Muscle layer of colon (tissue), 2 donors: Measurements from ENCODE around the gene LMO3.

Experiments used
- H3K27ac ChIP-seq: one replicate; pipeline ENCODE4 v1.7.0; 2013; ENCODE audit warnings: low read depth, mild to moderate bottlenecking, low read length, moderate library complexity
- H3K27me3 ChIP-seq, 2 donors: one replicate each; pipeline ENCODE4 v1.7.0; 2013; ENCODE audit warnings: low read length in 2 of 2, mild to moderate bottlenecking in 2 of 2; ENCODE audit not compliant: insufficient read depth in 2 of 2, control insufficient read depth in 1 of 2
- H3K36me3 ChIP-seq: one replicate; pipeline ENCODE4 v1.7.0; 2013; ENCODE audit warnings: mild to moderate bottlenecking, low read length; ENCODE audit not compliant: insufficient read depth
- H3K4me1 ChIP-seq: one replicate; pipeline ENCODE4 v1.7.0; 2013; ENCODE audit warnings: mild to moderate bottlenecking, low read length; ENCODE audit not compliant: insufficient read depth
- H3K4me3 ChIP-seq, 2 donors: one replicate each; pipeline ENCODE4 v1.7.0; 2013; ENCODE audit warnings: low read length in 2 of 2, low read depth in 1 of 2, mild to moderate bottlenecking in 1 of 2, moderate library complexity in 1 of 2
- H3K9ac ChIP-seq: one replicate; pipeline ENCODE4 v1.7.0; 2013; ENCODE audit warnings: low read length
- H3K9me3 ChIP-seq: one replicate; pipeline ENCODE4 v1.7.0; 2013; ENCODE audit warnings: mild to moderate bottlenecking, low read length
- donor health status: abdominal sarcoma.
- donor health status: Adenocarcinoma of cecum.

The LMO3 gene

DNA sequence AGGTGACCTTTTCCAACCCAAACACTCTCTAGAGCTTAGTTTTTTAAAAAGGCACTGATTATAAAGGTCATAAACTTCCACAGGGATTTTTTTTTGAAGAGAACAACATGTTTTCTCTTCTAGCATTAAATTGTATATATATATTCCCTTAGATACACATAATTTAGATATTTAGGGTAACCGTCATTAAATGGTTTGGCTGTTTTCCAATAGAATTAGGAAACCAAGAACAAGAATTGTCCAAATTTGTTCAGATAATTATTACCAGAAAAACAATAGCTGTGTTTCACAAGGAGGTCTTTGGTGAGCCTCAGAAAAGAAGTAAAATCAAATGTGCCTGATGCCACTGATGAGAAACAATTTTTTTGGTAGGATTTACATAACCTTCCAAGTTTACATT lies 26.9 kb downstream of the LMO3 start:
- H3K27me3 ChIP-seq: no peaks in the 10 kb centered on the region
- no peaks in the 10 kb centered on the region for H3K9me3 ChIP-seq
- H3K4me3 ChIP-seq: no peak overlapping the region
- no peak overlapping the region for H3K9ac ChIP-seq
- peaks cover 22% of the 10 kb centered on the region for H3K4me1 ChIP-seq
- H3K36me3 ChIP-seq: no peaks in the 10 kb centered on the region
- no peak overlapping the region for H3K27ac ChIP-seq

GRCh38 chr12:16573398-16574077 lies 32.4 kb downstream of the LMO3 start:
- H3K4me1 ChIP-seq: peaks cover 19% of the 10 kb centered on the region
- no peak overlapping the region for H3K4me3 ChIP-seq
- no peaks in the 10 kb centered on the region for H3K36me3 ChIP-seq
- no peaks in the 10 kb centered on the region for H3K9me3 ChIP-seq
- H3K27ac ChIP-seq: no peak overlapping the region
- H3K27me3 ChIP-seq: no peaks in the 10 kb centered on the region
- no peak overlapping the region for H3K9ac ChIP-seq

GRCh38 chr12:16568873-16569272 lies 37.1 kb downstream of the LMO3 start:
- no peaks in the 10 kb centered on the region for H3K9me3 ChIP-seq
- no peak overlapping the region for H3K9ac ChIP-seq
- no peaks in the 10 kb centered on the region for H3K27me3 ChIP-seq
- peaks cover 11% of the 10 kb centered on the region for H3K4me1 ChIP-seq
- H3K27ac ChIP-seq: no peak overlapping the region
- H3K4me3 ChIP-seq: no peak overlapping the region
- H3K36me3 ChIP-seq: no peaks in the 10 kb centered on the region

DNA sequence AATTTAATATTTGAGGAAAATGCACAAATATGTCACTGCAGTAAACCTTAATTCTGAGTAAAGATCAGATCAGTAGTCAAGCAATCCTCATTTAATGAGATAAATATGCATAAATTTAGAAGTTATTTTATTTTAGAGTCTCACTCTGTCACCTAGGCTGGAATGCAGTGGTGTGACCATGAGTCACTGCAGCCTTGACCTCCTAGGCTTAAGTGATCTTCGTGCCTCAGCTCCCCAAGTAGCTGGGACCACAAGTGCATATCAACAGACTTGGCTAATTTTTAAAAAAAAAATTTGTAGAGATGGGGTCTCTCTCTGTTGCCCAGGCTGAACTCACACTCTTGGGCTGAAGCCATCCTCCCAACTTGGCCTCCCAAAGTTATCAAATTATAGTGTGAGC lies 41.3 kb downstream of the LMO3 start:
- no peak overlapping the region for H3K4me3 ChIP-seq
- H3K27me3 ChIP-seq: no peaks in the 10 kb centered on the region
- peaks cover 7% of the 10 kb centered on the region for H3K4me1 ChIP-seq
- H3K9ac ChIP-seq: no peak overlapping the region
- no peaks in the 10 kb centered on the region for H3K9me3 ChIP-seq
- H3K36me3 ChIP-seq: no peaks in the 10 kb centered on the region
- no peak overlapping the region for H3K27ac ChIP-seq

- Histone ChIP-seq H3K27ac (no peak overlapping the region), H3K36me3 (no peaks in the 10 kb centered on the region), H3K27me3 (no peaks in the 10 kb centered on the region), H3K4me3 (no peak overlapping the region), H3K9me3 (no peaks in the 10 kb centered on the region), H3K4me1 (peaks cover 7% of the 10 kb centered on the region), H3K9ac (no peak overlapping the region)
Measured at GRCh38 chr12:16563504-16563903, 42.5 kb downstream of the LMO3 start.

- Histone ChIP-seq H3K9me3 (no peaks in the 10 kb centered on the region), H3K27ac (no peak overlapping the region), H3K4me1 (peaks cover 3% of the 10 kb centered on the region), H3K27me3 (no peaks in the 10 kb centered on the region), H3K36me3 (no peaks in the 10 kb centered on the region), H3K4me3 (no peak overlapping the region), H3K9ac (no peak overlapping the region)
Measured at GRCh38 chr12:16562921-16563320, 43.0 kb downstream of the LMO3 start.

GRCh38 chr12:16562435-16562834 lies 43.5 kb downstream of the LMO3 start:
- Histone ChIP-seq H3K4me1 (peaks cover 3% of the 10 kb centered on the region), H3K27me3 (no peaks in the 10 kb centered on the region), H3K9me3 (no peaks in the 10 kb centered on the region), H3K36me3 (no peaks in the 10 kb centered on the region), H3K9ac (no peak overlapping the region), H3K27ac (no peak overlapping the region), H3K4me3 (no peak overlapping the region)

- Histone ChIP-seq H3K4me1 (peaks cover 3% of the 10 kb centered on the region), H3K4me3 (no peak overlapping the region), H3K9ac (no peak overlapping the region), H3K27me3 (no peaks in the 10 kb centered on the region), H3K27ac (no peak overlapping the region), H3K9me3 (no peaks in the 10 kb centered on the region), H3K36me3 (peaks cover 3% of the 10 kb centered on the region)
Measured at GRCh38 chr12:16560273-16560672, 45.7 kb downstream of the LMO3 start.

DNA sequence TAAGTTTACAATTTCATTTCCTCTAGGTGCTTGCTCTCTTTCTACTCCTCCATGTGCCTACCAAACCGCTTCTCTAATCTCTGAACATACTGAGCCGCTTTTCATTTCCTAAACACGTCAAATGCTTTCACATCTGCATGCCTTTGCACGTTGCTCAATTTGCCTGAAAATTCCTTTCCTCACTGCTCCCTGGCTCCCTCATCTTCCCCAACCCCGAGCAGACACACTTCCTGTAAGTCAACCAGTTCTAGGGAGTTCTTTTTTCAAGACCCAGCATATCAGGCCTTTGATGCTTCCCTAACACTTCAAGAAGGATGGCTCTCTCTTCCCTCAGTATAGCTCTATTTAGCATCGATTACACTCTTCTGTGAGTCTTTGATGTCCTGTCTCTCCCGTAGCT lies 50.3 kb downstream of the LMO3 start:
- Histone ChIP-seq H3K9ac (no peak overlapping the region), H3K27ac (no peak overlapping the region)

DNA sequence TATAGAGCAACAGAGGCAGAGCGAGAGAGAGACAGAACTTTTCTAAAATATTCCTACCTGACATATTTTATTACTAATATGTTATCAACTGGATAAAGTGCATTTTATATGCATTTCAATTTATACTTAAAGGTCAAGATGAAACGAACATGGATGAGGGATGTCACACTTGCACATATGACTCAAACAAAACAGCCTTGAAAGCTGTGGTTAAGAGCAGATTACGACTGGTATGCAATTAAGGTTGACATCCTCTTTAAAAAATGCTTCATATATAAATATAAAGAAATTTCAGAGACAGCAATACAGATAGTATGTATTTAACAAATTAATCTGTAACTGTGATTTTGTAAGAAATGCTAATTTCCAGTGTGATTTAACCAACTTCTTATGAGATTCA lies 52.5 kb downstream of the LMO3 start:
- no peaks in the 10 kb centered on the region for H3K27me3 ChIP-seq
- H3K4me3 ChIP-seq: no peak overlapping the region
- no peak overlapping the region for H3K27ac ChIP-seq
- no peaks in the 10 kb centered on the region for H3K9me3 ChIP-seq
- peaks cover 8% of the 10 kb centered on the region for H3K4me1 ChIP-seq
- no peak overlapping the region for H3K9ac ChIP-seq
- peaks cover 3% of the 10 kb centered on the region for H3K36me3 ChIP-seq

More for the DNA sequence above, 50.3 kb downstream of the LMO3 start:
- Histone ChIP-seq H3K9me3 (no peaks in the 10 kb centered on the region), H3K4me1 (peaks cover 11% of the 10 kb centered on the region), H3K4me3 (no peak overlapping the region), H3K36me3 (peaks cover 3% of the 10 kb centered on the region), H3K27me3 (no peaks in the 10 kb centered on the region)

DNA sequence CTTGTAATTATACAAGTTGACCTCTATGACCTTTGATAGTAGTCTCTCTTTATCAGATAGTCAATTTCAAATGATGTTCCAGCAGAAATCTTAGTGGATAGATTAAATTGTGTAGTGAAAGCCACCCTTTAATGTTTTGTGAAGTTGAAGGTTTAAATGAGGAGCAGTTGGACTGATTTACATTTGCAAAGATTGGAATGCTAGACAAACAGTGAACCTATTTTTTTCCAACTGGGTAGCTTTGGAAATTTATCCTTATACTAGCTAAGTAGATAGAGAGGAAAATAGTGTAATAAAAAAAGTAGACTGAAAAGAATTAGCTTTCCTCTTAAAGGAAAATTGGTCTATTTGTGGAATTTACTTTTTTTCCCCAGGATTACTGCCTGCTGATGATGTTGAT lies 53.7 kb downstream of the LMO3 start:
- no peak overlapping the region for H3K9ac ChIP-seq

GRCh38 chr12:16545836-16546235 lies 60.1 kb downstream of the LMO3 start:
- no peak overlapping the region for H3K9ac ChIP-seq
- no peaks in the 10 kb centered on the region for H3K36me3 ChIP-seq
- H3K27ac ChIP-seq: no peak overlapping the region
- H3K4me1 ChIP-seq: no peaks in the 10 kb centered on the region
- H3K4me3 ChIP-seq: no peak overlapping the region
- H3K9me3 ChIP-seq: no peaks in the 10 kb centered on the region
- H3K27me3 ChIP-seq: no peaks in the 10 kb centered on the region

More for the DNA sequence above, 53.7 kb downstream of the LMO3 start:
- Histone ChIP-seq H3K36me3 (peaks cover 3% of the 10 kb centered on the region), H3K9me3 (no peaks in the 10 kb centered on the region), H3K4me3 (no peak overlapping the region), H3K27me3 (no peaks in the 10 kb centered on the region), H3K27ac (no peak overlapping the region), H3K4me1 (peaks cover 8% of the 10 kb centered on the region)
